ENCODE measurements around the gene GULP1.

Gene GULP1

GRCh38 chr2:188381614-188382013 lies 89.9 kb downstream of the GULP1 start:
- no peak for DNase-seq

GRCh38 chr2:188382107-188382506 lies 90.4 kb downstream of the GULP1 start:
- no peak for DNase-seq

GRCh38 chr2:188383158-188383557 lies 91.5 kb downstream of the GULP1 start:
- no peak for DNase-seq

GRCh38 chr2:188385857-188386256 lies 94.2 kb downstream of the GULP1 start:
- no peak for DNase-seq

- no peak for DNase-seq
Measured at GRCh38 chr2:188388831-188389230, 97.2 kb downstream of the GULP1 start.

- DNase-seq, result no peak
Measured at GRCh38 chr2:188391354-188391753, 99.7 kb downstream of the GULP1 start.

- DNase-seq, result no peak
Measured at GRCh38 chr2:188394931-188395472, 103.3 kb downstream of the GULP1 start.

GRCh38 chr2:188395903-188396689 lies 104.4 kb downstream of the GULP1 start:
- no peak for DNase-seq

- no peak for DNase-seq
Measured at GRCh38 chr2:188399159-188399558, 107.5 kb downstream of the GULP1 start.

GRCh38 chr2:188403676-188404075 lies 112.0 kb downstream of the GULP1 start:
- no peak for DNase-seq

GRCh38 chr2:188404341-188405004 lies 112.8 kb downstream of the GULP1 start:
- no peak for DNase-seq

- no peak for DNase-seq
Measured at GRCh38 chr2:188406414-188406813, 114.7 kb downstream of the GULP1 start.

GRCh38 chr2:188410504-188411235 lies 119.0 kb downstream of the GULP1 start:
- no peak for DNase-seq

- no peak for DNase-seq
Measured at GRCh38 chr2:188412190-188412589, 120.5 kb downstream of the GULP1 start.

- no peak for DNase-seq
Measured at GRCh38 chr2:188414411-188414810, 122.7 kb downstream of the GULP1 start.

- no peak for DNase-seq
Measured at GRCh38 chr2:188414869-188415753, 123.4 kb downstream of the GULP1 start.

- no peak for DNase-seq
Measured at GRCh38 chr2:188415754-188416083, 124.0 kb downstream of the GULP1 start.

GRCh38 chr2:188416367-188416766 lies 124.7 kb downstream of the GULP1 start:
- no peak for DNase-seq

GRCh38 chr2:188422726-188423125 lies 131.1 kb downstream of the GULP1 start:
- no peak for DNase-seq

GRCh38 chr2:188425266-188425665 lies 133.6 kb downstream of the GULP1 start:
- no peak for DNase-seq

GRCh38 chr2:188426121-188426520 lies 134.4 kb downstream of the GULP1 start:
- no peak for DNase-seq

- no peak for DNase-seq
Measured at GRCh38 chr2:188430705-188431104, 139.0 kb downstream of the GULP1 start.

- no peak for DNase-seq
Measured at GRCh38 chr2:188434018-188434417, 142.3 kb downstream of the GULP1 start.

Data from NCI-H510A (cell line).